T-cell (primary cell): ENCODE measurements around the gene RAP1GAP. TPM values are rescaled to one million over a fixed set of nuclear protein-coding genes. Genes with fewer than 3 reads are reported as not detected.

Experiments
- ATAC-seq, 4 experiments: fragments of 200-7000 bp in 3 of 4; fragments of 150-1000 bp in 1 of 4; cut with Tn5 transposase; replicated peaks in 1 of 4; 1 replicate in 3 of 4; 2 replicates in 1 of 4; pipeline ENCODE4 v1.10.0; 2021; ENCODE audit warnings: moderate library complexity in 3 of 4, mild to moderate bottlenecking in 2 of 4, moderate number of reproducible peaks in 1 of 4
- CTCF ChIA-PET, 2 donors: fragments of 300-600 bp; sonication (Branson Sonifier 250); formaldehyde crosslinking; loops; one replicate each; lab custom pipeline; 2022; ENCODE audit warnings: antibody characterized with exemption in 2 of 2; lab: Charles Lee
- POLR2A ChIA-PET, 2 donors: fragments of 300-600 bp; sonication (Branson Sonifier 250); formaldehyde crosslinking; loops; one replicate each; lab custom pipeline; 2022; ENCODE audit warnings: antibody characterized with exemption in 2 of 2; lab: Charles Lee
- DNase-seq, 35 experiments: peaks; one replicate each; pipeline versions ENCODE4 v3.0.0 to v3.0.0-alpha.2; 2013 to 2023
- H3K27ac ChIP-seq: one replicate; pipeline ENCODE4 v1.5.1; 2013; ENCODE audit warnings: low read length
- H3K27me3 ChIP-seq, 2 experiments: replicated peaks in 1 of 2; 1 replicate in 1 of 2; 2 replicates in 1 of 2; pipeline versions ENCODE4 v1.6.1 to v1.7.0; 2013; ENCODE audit warnings: low read length in 1 of 2, mixed read lengths in 1 of 2; ENCODE audit not compliant: control insufficient read depth in 2 of 2, insufficient read depth in 2 of 2; ENCODE audit errors: extremely low read depth in 1 of 2
- H3K36me3 ChIP-seq, 2 donors: 1 replicate in 1 of 2; 2 replicates in 1 of 2; pipeline versions ENCODE4 v1.6.1 to v1.7.0; 2013; ENCODE audit warnings: low read length in 1 of 2; ENCODE audit not compliant: control insufficient read depth in 2 of 2, insufficient read depth in 1 of 2; ENCODE audit errors: extremely low read depth in 1 of 2
- H3K4me1 ChIP-seq, 2 experiments: 1 replicate in 1 of 2; 2 replicates in 1 of 2; pipeline versions ENCODE4 v1.6.1 to v1.7.0; 2013; ENCODE audit warnings: low read length in 2 of 2, mixed read lengths in 1 of 2; ENCODE audit not compliant: insufficient read depth in 2 of 2, control insufficient read depth in 1 of 2; ENCODE audit errors: extremely low read depth in 1 of 2
- H3K4me3 ChIP-seq, 2 donors: 1 replicate in 1 of 2; 2 replicates in 1 of 2; pipeline versions ENCODE4 v1.5.1 to v1.7.0; 2013; ENCODE audit warnings: mild to moderate bottlenecking in 2 of 2, low read length in 1 of 2, moderate library complexity in 1 of 2; ENCODE audit not compliant: control insufficient read depth in 1 of 2; ENCODE audit errors: extremely low read depth in 1 of 2
- H3K9me3 ChIP-seq: 2 replicates; pipeline ENCODE4 v1.7.0; 2013
- H3K27ac Mint-ChIP-seq, 2 donors: one replicate each; pipeline ENCODE4 v1.8.0; 2020 to 2021; ENCODE audit warnings: mild to moderate bottlenecking in 2 of 2, mixed read lengths in 2 of 2
- H3K27me3 Mint-ChIP-seq, 2 donors: one replicate each; pipeline ENCODE4 v1.8.0; 2021 to 2022; ENCODE audit warnings: mixed read lengths in 2 of 2
- H3K36me3 Mint-ChIP-seq: one replicate; pipeline ENCODE4 v1.8.0; 2021; ENCODE audit warnings: mixed read lengths
- H3K4me1 Mint-ChIP-seq, 3 donors: one replicate each; pipeline ENCODE4 v1.8.0; 2020 to 2022; ENCODE audit warnings: mixed read lengths in 3 of 3, mild to moderate bottlenecking in 1 of 3
- H3K4me3 Mint-ChIP-seq, 3 donors: one replicate each; pipeline ENCODE4 v1.8.0; 2020 to 2022; ENCODE audit warnings: mild to moderate bottlenecking in 3 of 3, mixed read lengths in 3 of 3, moderate library complexity in 3 of 3
- H3K9me3 Mint-ChIP-seq, 3 donors: one replicate each; pipeline ENCODE4 v1.8.0; 2020 to 2022; ENCODE audit warnings: mixed read lengths in 3 of 3
- WGBS: methylation state at CpG from one replicate; pipeline ENCODE4 v1.1.5; 2013; ENCODE audit warnings: missing lambda C conversion rate; ENCODE audit not compliant: insufficient coverage; 5-methylcytosine and 5-hydroxymethylcytosine counted together
- total RNA-seq, 35 experiments: library from RNA in 6 of 35; stranded (reverse) in 6 of 35; fragments of 120-200 nt in 1 of 35; gene quantifications; one replicate each; pipeline versions ENCODE4 v1.2.1 to v1.2.4 and lab custom pipeline; 2013 to 2026

Gene RAP1GAP
- total RNA-seq, 5 donors from 2014 or later (not counting 1 experiment from before 2014, with no cell fraction given), result 0.18 to 1.0 (median 0.35) TPM

DNA sequence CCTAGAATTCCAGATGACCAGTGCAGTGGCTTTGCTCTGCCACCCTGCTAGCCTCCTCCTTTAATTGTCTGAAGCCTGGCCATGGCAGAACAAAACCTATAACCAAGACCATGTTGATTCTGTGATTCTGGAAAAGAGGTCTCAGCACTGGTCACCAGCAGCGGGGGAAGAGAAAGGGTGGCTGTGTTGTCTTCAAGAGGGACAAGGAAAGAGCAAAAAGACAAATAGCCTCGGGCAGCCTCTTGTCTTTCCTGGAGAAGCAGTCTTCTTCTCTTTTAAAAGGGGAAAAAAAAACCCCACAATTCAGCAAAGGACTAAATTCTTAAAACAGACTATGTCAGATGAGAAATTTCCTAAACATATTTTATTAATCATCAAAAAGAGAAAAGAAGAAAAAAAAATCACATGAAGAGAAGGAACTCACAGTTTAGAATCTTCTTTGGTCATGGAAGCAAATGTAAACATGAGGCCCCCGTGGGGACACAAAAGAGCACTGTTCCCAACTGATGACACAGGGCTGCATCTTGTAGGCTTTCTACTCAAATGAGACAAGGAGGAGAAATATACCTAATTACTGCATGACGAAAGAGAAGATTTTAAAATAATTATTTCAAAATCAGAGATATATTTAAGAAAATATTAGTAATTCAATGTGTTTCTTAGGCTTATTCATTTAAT is 36.3 kb upstream of the RAP1GAP start:
- 100% methylated on average over 1 of the region's 4 CpGs for WGBS
- peaks cover 51% of the 10 kb centered on the region for H3K36me3 Mint-ChIP-seq
- no peak for ATAC-seq

DNA sequence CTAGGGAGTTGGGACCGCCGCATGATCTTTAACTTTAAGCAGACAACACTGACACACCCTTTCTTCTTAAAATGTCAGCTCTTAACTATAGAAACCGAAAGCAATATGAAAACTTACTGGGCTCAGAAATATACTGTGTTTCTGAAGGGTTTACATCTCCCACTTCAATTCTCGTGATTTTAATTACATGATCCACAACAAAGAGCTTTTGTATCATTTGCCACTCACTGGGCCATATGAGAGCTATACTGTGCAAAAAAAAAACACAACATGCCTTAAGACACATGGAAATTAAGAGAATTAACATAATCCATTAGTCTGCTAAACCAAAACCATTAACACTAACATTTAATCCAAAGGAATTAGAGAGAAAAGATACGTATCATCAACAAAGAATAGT is 35.0 kb upstream of the RAP1GAP start:
- Mint-ChIP-seq H3K4me1 (peaks cover 3 to 4% (median 3%) of the 10 kb centered on the region in 3 donors), H3K4me3 (no peak overlapping the region), H3K27me3 (no peaks in the 10 kb centered on the region), H3K9me3 (no peaks in the 10 kb centered on the region), H3K27ac (peak overlapping the region in 1 of 2 donors; percentile 25), H3K36me3 (peaks cover 55% of the 10 kb centered on the region)
- no peaks in the 10 kb centered on the region for H3K27me3 ChIP-seq
- CTCF ChIA-PET, result interaction anchor here in 1 of 2 donors (0.5 to 0.7 kb wide), 2 partner anchors 47 to 318 kb away, joined by 4 read pairs; no protein-coding TSS in a partner anchor
- ATAC-seq (no peak), DNase-seq (no peak)
- H3K36me3 ChIP-seq, result peaks cover 10 to 75% of the 10 kb centered on the region in 2 donors
- no peak overlapping the region for H3K27ac ChIP-seq
- H3K9me3 ChIP-seq, result no peaks in the 10 kb centered on the region
- POLR2A ChIA-PET, result no interaction called here
- H3K4me3 ChIP-seq, result no peak overlapping the region
- H3K4me1 ChIP-seq, result no peaks in the 10 kb centered on the region
- WGBS, result no CpG with 5 or more reads among the region's 5 CpGs

More for the DNA sequence above, 36.3 kb upstream of the RAP1GAP start:
- peaks cover 10 to 70% of the 10 kb centered on the region in 2 donors for H3K36me3 ChIP-seq
- no peak overlapping the region for H3K27ac Mint-ChIP-seq
- no peak overlapping the region for H3K27ac ChIP-seq
- DNase-seq, result no peak
- no peaks in the 10 kb centered on the region for H3K27me3 Mint-ChIP-seq
- H3K4me3 ChIP-seq, result no peak overlapping the region
- CTCF ChIA-PET, result no interaction called here
- H3K9me3 Mint-ChIP-seq, result no peaks in the 10 kb centered on the region
- H3K4me3 Mint-ChIP-seq, result no peak overlapping the region
- peaks cover 0 to 4% (median 0%) of the 10 kb centered on the region in 3 donors for H3K4me1 Mint-ChIP-seq
- no peaks in the 10 kb centered on the region for H3K9me3 ChIP-seq
- H3K27me3 ChIP-seq, result no peaks in the 10 kb centered on the region
- POLR2A ChIA-PET, result no interaction called here
- no peaks in the 10 kb centered on the region for H3K4me1 ChIP-seq

- no peaks in the 10 kb centered on the region for H3K4me1 ChIP-seq
- ChIA-PET POLR2A (no interaction called here), CTCF (interaction anchor here in 1 of 2 donors (0.5 to 0.7 kb wide), 2 partner anchors 48 to 319 kb away, joined by 4 read pairs; no protein-coding TSS in a partner anchor)
- H3K36me3 ChIP-seq, result peaks cover 10 to 79% of the 10 kb centered on the region in 2 donors
- H3K27me3 Mint-ChIP-seq, result no peaks in the 10 kb centered on the region
- no CpG with 5 or more reads among the region's 3 CpGs for WGBS
- no peak overlapping the region for H3K27ac Mint-ChIP-seq
- peaks cover 3 to 4% (median 3%) of the 10 kb centered on the region in 3 donors for H3K4me1 Mint-ChIP-seq
- no peak overlapping the region for H3K4me3 Mint-ChIP-seq
- H3K9me3 ChIP-seq, result no peaks in the 10 kb centered on the region
- H3K9me3 Mint-ChIP-seq, result no peaks in the 10 kb centered on the region
- H3K27ac ChIP-seq, result no peak overlapping the region
- no peaks in the 10 kb centered on the region for H3K27me3 ChIP-seq
- ATAC-seq (no peak), DNase-seq (peak in 1 of 35 experiments; percentile 20)
- H3K36me3 Mint-ChIP-seq, result peaks cover 55% of the 10 kb centered on the region
- no peak overlapping the region for H3K4me3 ChIP-seq
Observed at GRCh38 chr1:21703318-21703963, 34.3 kb upstream of the RAP1GAP start.

- no peak overlapping the region for H3K27ac ChIP-seq
- H3K4me1 Mint-ChIP-seq, result peaks cover 3 to 5% (median 4%) of the 10 kb centered on the region in 3 donors
- no peaks in the 10 kb centered on the region for H3K9me3 ChIP-seq
- H3K4me3 ChIP-seq, result no peak overlapping the region
- CTCF ChIA-PET, result no interaction called here
- peaks cover 55% of the 10 kb centered on the region for H3K36me3 Mint-ChIP-seq
- H3K9me3 Mint-ChIP-seq, result no peaks in the 10 kb centered on the region
- no peaks in the 10 kb centered on the region for H3K4me1 ChIP-seq
- POLR2A ChIA-PET, result no interaction called here
- DNase-seq, result no peak
- no peak overlapping the region for H3K4me3 Mint-ChIP-seq
- H3K36me3 ChIP-seq, result peaks cover 10 to 75% of the 10 kb centered on the region in 2 donors
- no peak for ATAC-seq
- no peak overlapping the region for H3K27ac Mint-ChIP-seq
- no peaks in the 10 kb centered on the region for H3K27me3 ChIP-seq
- 100% methylated on average over 3 of the region's 4 CpGs for WGBS
- no peaks in the 10 kb centered on the region for H3K27me3 Mint-ChIP-seq
Observed at GRCh38 chr1:21702780-21703179, 33.6 kb upstream of the RAP1GAP start.

- H3K27me3 ChIP-seq, result no peaks in the 10 kb centered on the region
- H3K27ac ChIP-seq, result no peak overlapping the region
- H3K4me3 ChIP-seq, result no peak overlapping the region
- ATAC-seq (no peak), DNase-seq (no peak)
- H3K27me3 Mint-ChIP-seq, result no peaks in the 10 kb centered on the region
- H3K9me3 ChIP-seq, result no peaks in the 10 kb centered on the region
- H3K4me1 Mint-ChIP-seq, result peaks cover 3 to 5% (median 4%) of the 10 kb centered on the region in 3 donors
- peaks cover 47% of the 10 kb centered on the region for H3K36me3 Mint-ChIP-seq
- POLR2A ChIA-PET, result interaction anchor here (0.6 kb wide), 2 partner anchors 341 to 348 kb away, joined by 5 to 10 read pairs; no protein-coding TSS in a partner anchor
- H3K9me3 Mint-ChIP-seq, result no peaks in the 10 kb centered on the region
- CTCF ChIA-PET, result interaction anchor here (0.7 kb wide), 2 partner anchors 315 to 840 kb away, joined by 3 to 4 read pairs; no protein-coding TSS in a partner anchor
- H3K27ac Mint-ChIP-seq, result no peak overlapping the region
- WGBS, result 100% methylated on average over 1 of the region's 6 CpGs
- no peaks in the 10 kb centered on the region for H3K4me1 ChIP-seq
- H3K36me3 ChIP-seq, result peaks cover 10 to 63% of the 10 kb centered on the region in 2 donors
- no peak overlapping the region for H3K4me3 Mint-ChIP-seq
Observed at GRCh38 chr1:21701401-21701800, 32.2 kb upstream of the RAP1GAP start.

- Histone ChIP-seq H3K4me3 (no peak overlapping the region), H3K4me1 (no peaks in the 10 kb centered on the region), H3K36me3 (peaks cover 8 to 51% of the 10 kb centered on the region in 2 donors), H3K27ac (no peak overlapping the region), H3K9me3 (no peaks in the 10 kb centered on the region), H3K27me3 (no peaks in the 10 kb centered on the region)
- H3K27me3 Mint-ChIP-seq, result no peaks in the 10 kb centered on the region
- ChIA-PET CTCF (no interaction called here), POLR2A (no interaction called here)
- H3K27ac Mint-ChIP-seq, result no peak overlapping the region
- H3K4me3 Mint-ChIP-seq, result no peak overlapping the region
- ATAC-seq (no peak), DNase-seq (no peak)
- H3K36me3 Mint-ChIP-seq, result peaks cover 44% of the 10 kb centered on the region
- no peaks in the 10 kb centered on the region for H3K9me3 Mint-ChIP-seq
- H3K4me1 Mint-ChIP-seq, result peaks cover 3 to 5% (median 4%) of the 10 kb centered on the region in 3 donors
- 31% methylated on average over 3 of the region's 4 CpGs for WGBS
Observed at GRCh38 chr1:21700094-21700493, 30.9 kb upstream of the RAP1GAP start.
